Upper lobe of left lung (tissue), 6 donors: ENCODE results near the gene NRIP2. TPM values are rescaled to one million over a fixed set of nuclear protein-coding genes. Genes with fewer than 3 reads are reported as not detected.
A peak's percentile ranks its signal among the peaks of the same experiment; 100 is the strongest.

Source experiments
- ATAC-seq, 2 donors: fragments of 200-7000 bp; cut with Tn5 transposase; one replicate each; pipeline ENCODE4 v1.9.1; 2022; ENCODE audit warnings: mild to moderate bottlenecking in 2 of 2, moderate library complexity in 2 of 2; ENCODE audit not compliant: low FRiP score in 2 of 2
- DNase-seq, 2 donors: peaks; one replicate each; pipeline ENCODE4 v3.0.0-alpha.2; 2019 to 2020
- H3K27ac ChIP-seq, 4 donors: fragments of 200-600 bp; sonication (generic); one replicate each; pipeline ENCODE4 v1.5.1; 2016 to 2019
- H3K27me3 ChIP-seq, 4 donors: fragments of 200-600 bp; sonication (generic); one replicate each; pipeline ENCODE4 v1.5.1; 2017 to 2019
- H3K36me3 ChIP-seq, 4 donors: fragments of 200-600 bp; sonication (generic); one replicate each; pipeline ENCODE4 v1.5.1; 2016 to 2019
- H3K4me1 ChIP-seq, 4 donors: fragments of 200-600 bp; sonication (generic); one replicate each; pipeline ENCODE4 v1.5.1; 2018 to 2019
- H3K4me3 ChIP-seq, 4 donors: fragments of 200-600 bp; sonication (generic); one replicate each; pipeline ENCODE4 v1.5.1; 2017 to 2019; ENCODE audit warnings: mild to moderate bottlenecking in 2 of 4, moderate library complexity in 1 of 4
- H3K9me3 ChIP-seq, 4 donors: fragments of 200-600 bp; sonication (generic); one replicate each; pipeline ENCODE4 v1.5.1; 2018 to 2019
- CTCF ChIP-seq, 6 experiments: fragments of 450-650 bp in 4 of 6; fragments of 200-600 bp in 2 of 6; sonication (generic) in 2 of 6; IDR thresholded peaks; one replicate each; pipeline ENCODE4 v1.5.1; 2016 to 2019; ENCODE audit warnings: antibody characterized with exemption in 6 of 6
- EP300 ChIP-seq, 4 donors: sonication (generic); formaldehyde crosslinking; IDR thresholded peaks; one replicate each; pipeline ENCODE4 v1.5.1; 2017; ENCODE audit warnings: antibody characterized with exemption in 4 of 4, control low read depth in 2 of 4
- POLR2A ChIP-seq, 4 donors: fragments of 450-650 bp; IDR thresholded peaks; one replicate each; pipeline ENCODE4 v1.5.1; 2016 to 2017; ENCODE audit warnings: antibody characterized with exemption in 4 of 4, mild to moderate bottlenecking in 2 of 4
- POLR2AphosphoS5 ChIP-seq, 2 donors: sonication (generic); formaldehyde crosslinking; IDR thresholded peaks; one replicate each; pipeline ENCODE4 v1.5.1; 2017; ENCODE audit warnings: antibody characterized with exemption in 2 of 2
- WGBS, 2 donors: methylation state at CpG; one replicate each; pipeline ENCODE4 v1.1.5; 2017 to 2018; 5-methylcytosine and 5-hydroxymethylcytosine counted together
- total RNA-seq, 6 donors: library from RNA; depleted of rRNA in 4 of 6; stranded (reverse); fragments of >200 nt in 4 of 6; gene quantifications; one replicate each; pipeline versions ENCODE4 v1.1.0 to v1.2.1, GENCODE V29; 2016 to 2021
- donor health status: DM: no; HTN: no; CAD: no; lungs with moderate emphysema.
- donor health status: DM: no; HTN: yes; CAD: no; lungs with severe emphysema.

Gene NRIP2
- total RNA-seq, 6 donors from 2014 or later, result 0.23 to 0.74 TPM; not detected in 4

- Histone ChIP-seq H3K36me3 (peaks cover 0 to 12% (median 2%) of the 10 kb centered on the region in 4 donors), H3K4me1 (peaks cover 18 to 29% (median 25%) of the 10 kb centered on the region in 4 donors), H3K27ac (no peak overlapping the region), H3K27me3 (no peaks in the 10 kb centered on the region), H3K4me3 (peak overlapping the region in 1 of 4 donors; percentile 94), H3K9me3 (no peaks in the 10 kb centered on the region)
- TF ChIP-seq POLR2A (IDR thresholded peaks at IDR 0.05) (no peak), EP300 (IDR thresholded peaks at IDR 0.05) (no peak), CTCF (IDR thresholded peaks at IDR 0.05) (no peak), POLR2AphosphoS5 (IDR thresholded peaks at IDR 0.05) (no peak)
- 95 to 97% methylated on average over 21 of the region's 21 CpGs for WGBS, 2 donors
- ATAC-seq, result no peak
- no peak for DNase-seq
These were observed 41.3 kb downstream of the NRIP2 start for GRCh38 chr12:2793561-2793960.

DNA sequence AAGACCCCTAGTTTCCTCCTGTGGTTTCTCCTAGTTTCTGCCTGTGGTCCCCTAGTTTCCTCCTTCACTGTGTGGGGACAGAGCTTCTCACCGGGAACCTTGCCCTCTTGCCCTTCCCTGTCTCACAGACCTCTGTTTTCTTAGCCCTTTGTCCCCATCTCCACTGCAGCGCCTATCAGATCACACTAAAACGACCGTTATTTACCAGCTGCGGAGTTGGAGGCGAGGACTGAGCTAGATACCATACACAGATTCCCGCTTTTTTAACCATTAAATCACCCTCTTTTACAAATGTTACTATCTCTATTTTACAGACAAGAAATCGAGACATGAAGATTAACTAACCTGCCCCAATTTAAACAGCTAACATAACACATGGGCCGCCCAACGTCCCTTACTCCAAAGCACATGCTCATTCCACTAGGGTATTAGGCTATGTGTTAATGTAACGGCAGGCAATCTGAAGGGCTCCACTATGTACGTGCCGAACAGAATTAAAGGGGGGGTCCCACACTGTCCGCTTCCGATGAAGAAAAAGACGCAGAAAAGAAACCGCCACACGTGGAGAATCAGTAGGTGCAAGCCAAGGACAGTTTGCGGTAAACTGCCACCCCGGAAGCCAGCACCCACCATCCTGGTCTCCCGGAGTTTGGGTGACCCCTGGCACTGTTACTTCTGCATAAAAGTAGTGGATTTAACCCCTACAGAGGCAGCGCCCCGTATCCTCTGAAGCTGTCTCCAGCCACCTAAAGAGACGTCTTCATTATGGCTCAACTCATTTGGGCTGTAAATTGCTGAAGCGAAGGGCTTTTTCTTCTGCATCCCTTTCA lies 41.9 kb downstream of the NRIP2 start:
- H3K27me3 ChIP-seq, result no peaks in the 10 kb centered on the region
- WGBS, 2 donors, result 76 to 79% methylated on average over 25 of the region's 25 CpGs
- no peak for TF ChIP-seq POLR2A (IDR thresholded peaks at IDR 0.05)
- TF ChIP-seq EP300 (IDR thresholded peaks at IDR 0.05), result no peak
- no peak for TF ChIP-seq POLR2AphosphoS5 (IDR thresholded peaks at IDR 0.05)
- ATAC-seq (no peak), DNase-seq (no peak)
- H3K9me3 ChIP-seq, result no peaks in the 10 kb centered on the region
- H3K4me1 ChIP-seq, result peaks cover 18 to 27% (median 23%) of the 10 kb centered on the region in 4 donors
- H3K4me3 ChIP-seq, result no peak overlapping the region
- H3K27ac ChIP-seq, result no peak overlapping the region
- peaks cover 0 to 6% (median 0%) of the 10 kb centered on the region in 4 donors for H3K36me3 ChIP-seq

- Histone ChIP-seq H3K4me3 (no peak overlapping the region), H3K27me3 (no peaks in the 10 kb centered on the region), H3K27ac (no peak overlapping the region), H3K9me3 (no peaks in the 10 kb centered on the region), H3K4me1 (peaks cover 3 to 9% (median 7%) of the 10 kb centered on the region in 4 donors), H3K36me3 (no peaks in the 10 kb centered on the region)
- TF ChIP-seq EP300 (IDR thresholded peaks at IDR 0.05) (no peak), POLR2AphosphoS5 (IDR thresholded peaks at IDR 0.05) (no peak), CTCF (IDR thresholded peaks at IDR 0.05) (no peak), POLR2A (IDR thresholded peaks at IDR 0.05) (no peak)
- ATAC-seq, result no peak
- peak in 1 of 2 donors; percentile 4 for DNase-seq
- 79 to 90% methylated on average over 6 of the region's 6 CpGs for WGBS, 2 donors
These were observed 43.7 kb downstream of the NRIP2 start for GRCh38 chr12:2791089-2791488.

DNA sequence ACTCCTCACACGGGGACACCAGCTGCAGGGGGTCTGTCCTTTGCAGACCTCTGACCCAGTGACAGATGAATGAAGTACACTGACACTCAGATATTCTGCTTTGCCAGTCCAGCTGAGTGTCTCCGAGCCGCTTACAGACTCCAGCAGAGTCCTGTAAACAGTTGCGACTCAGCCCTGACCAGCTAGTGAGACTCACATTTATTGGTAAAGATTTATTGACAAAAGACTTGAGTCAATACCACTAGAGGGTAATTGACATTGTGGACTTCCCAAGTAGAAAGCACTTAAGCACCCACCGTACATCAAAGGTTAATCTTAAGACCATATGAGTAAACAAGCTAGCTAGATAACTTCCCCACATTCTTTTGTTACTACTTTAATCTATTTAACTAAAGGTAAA lies 49.8 kb downstream of the NRIP2 start:
- ATAC-seq (no peak), DNase-seq (no peak)
- no peaks in the 10 kb centered on the region for H3K9me3 ChIP-seq
- H3K27ac ChIP-seq, result no peak overlapping the region
- H3K27me3 ChIP-seq, result no peaks in the 10 kb centered on the region
- H3K4me1 ChIP-seq, result peaks cover 8 to 19% (median 10%) of the 10 kb centered on the region in 4 donors
- WGBS, 2 donors, result 32 to 65% methylated on average over 2 to 5 of the region's 5 CpGs
- H3K4me3 ChIP-seq, result no peak overlapping the region
- no peak for TF ChIP-seq EP300 (IDR thresholded peaks at IDR 0.05)
- TF ChIP-seq CTCF (IDR thresholded peaks at IDR 0.05), result no peak
- TF ChIP-seq POLR2AphosphoS5 (IDR thresholded peaks at IDR 0.05), result no peak
- no peak for TF ChIP-seq POLR2A (IDR thresholded peaks at IDR 0.05)
- H3K36me3 ChIP-seq, result no peaks in the 10 kb centered on the region

GRCh38 chr12:2783936-2784600 lies 50.8 kb downstream of the NRIP2 start:
- H3K36me3 ChIP-seq, result no peaks in the 10 kb centered on the region
- ATAC-seq, result peak; percentile 93 to 96
- WGBS, 2 donors, result 11 to 25% methylated on average over 14 to 25 of the region's 25 CpGs
- H3K27me3 ChIP-seq, result no peaks in the 10 kb centered on the region
- peak overlapping the region in 1 of 4 donors; percentile 25 for H3K4me3 ChIP-seq
- TF ChIP-seq EP300 (IDR thresholded peaks at IDR 0.05), result no peak
- peak; percentile 72 to 88 (median 84) for TF ChIP-seq CTCF (IDR thresholded peaks at IDR 0.05)
- H3K9me3 ChIP-seq, result no peaks in the 10 kb centered on the region
- DNase-seq, result peak; percentile 72 to 73
- no peak overlapping the region for H3K27ac ChIP-seq
- H3K4me1 ChIP-seq, result peaks cover 8 to 19% (median 10%) of the 10 kb centered on the region in 4 donors
